Activated naive CD4-positive, alpha-beta T cell treated with Interleukin-2 at 50 U/mL for 16 hours (primary cell): ENCODE measurements around the gene LDHB.
A peak's percentile ranks its signal among the peaks of the same experiment; 100 is the strongest.
"Not testable (repeated sequence)": the region's sequence is repeated elsewhere in the genome, so short reads cannot be mapped to it uniquely, and the experiment has no call there.

ENCODE experiments used
- DNase-seq: peaks from one replicate; pipeline ENCODE4 v3.0.0-alpha.2; 2020

LDHB gene

DNA sequence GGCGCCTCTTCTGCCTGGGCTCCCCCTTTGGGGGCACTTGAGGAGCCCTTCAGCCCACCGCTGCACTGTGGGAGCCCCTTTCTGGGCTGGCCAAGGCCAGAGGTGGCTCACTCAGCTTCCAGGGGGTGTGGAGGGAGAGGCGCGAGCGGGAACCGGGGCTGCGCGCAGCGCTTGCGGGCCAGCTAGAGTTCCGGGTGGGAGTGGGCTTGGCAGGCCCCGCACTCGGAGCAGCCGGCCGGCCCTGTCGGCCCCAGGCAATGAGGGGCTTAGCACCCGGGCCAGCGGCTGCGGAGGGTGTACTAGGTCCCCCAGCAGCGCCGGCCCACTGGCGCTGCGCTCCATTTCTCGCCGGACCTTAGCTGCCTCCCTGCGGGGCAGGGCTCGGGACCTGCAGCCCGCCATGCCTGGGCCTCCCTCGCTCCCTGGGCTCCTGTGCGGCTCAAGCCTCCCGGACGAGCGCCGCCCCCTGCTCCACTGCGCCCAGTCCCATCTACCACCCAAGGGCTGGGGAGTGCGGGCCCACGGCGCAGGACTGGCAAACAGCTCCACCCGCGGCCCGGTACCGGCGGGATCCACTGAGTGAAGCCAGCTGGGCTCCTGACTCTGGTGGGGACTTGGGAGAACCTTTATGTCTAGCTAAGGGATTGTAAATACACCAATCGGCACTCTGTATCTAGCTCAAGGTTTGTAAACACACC lies 3.9 kb upstream of the LDHB start:
- DNase-seq, result not testable (repeated sequence)

DNA sequence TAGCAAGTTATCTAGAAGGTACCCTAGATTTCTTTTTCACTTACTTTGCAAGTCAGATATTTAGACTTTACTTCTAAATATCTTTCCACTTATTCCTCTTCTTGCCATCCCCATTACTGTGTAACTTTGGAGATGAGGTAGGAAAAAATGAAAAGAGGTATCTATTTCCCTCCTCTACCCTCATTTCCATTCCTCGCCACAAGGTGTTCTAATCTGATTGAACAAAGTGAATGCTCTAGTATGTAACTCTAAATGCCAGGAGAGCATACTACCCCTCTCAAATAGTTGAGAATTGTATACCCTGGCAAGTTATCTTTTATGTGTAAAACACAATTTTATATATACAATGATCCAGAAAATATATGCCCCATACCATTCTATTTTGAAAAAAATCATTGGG lies 1.7 kb upstream of the LDHB start:
- no peak for DNase-seq

DNA sequence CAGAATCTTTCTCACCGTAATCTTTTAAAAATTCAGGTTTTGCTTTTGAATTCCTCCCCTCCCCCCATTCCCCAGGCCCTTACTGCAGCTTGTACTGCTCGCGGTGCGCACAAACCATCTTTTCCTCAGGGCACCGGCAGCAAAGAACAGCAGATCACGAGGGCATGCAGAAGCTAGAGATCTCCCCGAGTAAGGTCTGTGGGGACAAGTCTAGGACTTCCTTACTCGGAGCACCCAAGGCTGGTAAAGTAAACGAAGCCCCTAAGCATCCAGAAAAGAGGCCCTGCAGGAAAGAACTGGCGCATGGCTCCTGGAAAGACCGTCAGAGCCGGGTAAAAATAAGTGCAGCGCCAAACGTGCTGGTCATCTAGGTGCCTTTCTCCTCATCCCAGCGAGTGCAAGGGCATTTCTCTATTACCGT lies 727 bp downstream of the LDHB start:
- DNase-seq, result peak; percentile 49

DNA sequence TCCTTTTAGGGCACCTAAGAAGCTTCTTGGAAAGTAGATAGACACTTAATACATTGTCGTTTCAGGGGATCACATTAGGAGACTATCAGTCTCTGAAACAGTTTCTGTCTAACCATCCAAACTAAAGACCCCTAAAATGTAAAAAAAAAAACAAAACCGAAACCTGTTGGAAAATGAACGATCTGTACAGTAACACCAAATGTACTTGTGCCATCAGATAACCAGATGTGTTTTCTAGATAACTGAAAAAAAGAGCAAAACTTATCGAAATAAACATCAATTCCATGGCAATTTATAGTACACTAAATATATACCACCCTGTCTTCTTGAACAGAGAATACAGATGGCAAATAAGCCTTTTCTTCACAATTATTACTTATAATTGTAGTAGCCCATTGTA lies 2.1 kb downstream of the LDHB start:
- no peak for DNase-seq

DNA sequence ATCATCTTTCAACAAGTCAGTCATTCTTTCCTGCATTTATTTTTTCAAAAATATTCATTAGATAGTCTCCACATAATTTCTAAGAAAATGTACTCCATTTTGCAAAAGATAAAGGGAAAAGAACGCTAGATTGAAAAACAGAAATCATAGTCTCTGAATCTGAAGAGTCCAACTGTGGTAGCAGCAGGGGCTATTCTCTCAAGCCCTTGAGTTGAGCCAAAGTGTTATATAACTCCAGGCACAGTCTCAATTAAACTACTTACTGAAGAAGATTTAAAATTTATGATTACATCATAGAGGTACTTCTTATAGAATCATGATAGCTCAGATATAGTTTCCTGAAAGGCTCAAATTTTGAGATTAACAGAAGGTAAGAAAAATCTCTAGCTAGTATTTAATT lies 5.8 kb downstream of the LDHB start:
- no peak for DNase-seq

DNA sequence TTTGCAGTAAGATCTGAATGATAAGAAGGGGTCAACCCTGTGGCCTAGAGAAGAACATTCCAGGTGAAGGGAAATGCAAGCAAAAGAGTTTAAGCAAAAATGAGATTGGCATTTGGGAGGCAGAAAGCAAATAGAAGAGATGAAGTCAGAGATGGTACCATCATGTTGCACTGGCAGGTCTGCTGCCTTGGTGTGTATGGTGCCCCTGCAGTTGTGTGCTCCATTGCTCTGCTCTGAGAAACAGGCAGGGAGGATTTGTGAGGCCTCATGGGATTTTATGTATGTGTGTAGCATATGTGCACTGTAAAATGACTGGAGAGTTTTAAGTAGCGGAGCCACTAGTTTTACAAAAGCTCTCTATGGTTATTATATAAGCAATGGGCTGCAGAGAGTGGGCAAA lies 6.6 kb downstream of the LDHB start:
- no peak for DNase-seq

DNA sequence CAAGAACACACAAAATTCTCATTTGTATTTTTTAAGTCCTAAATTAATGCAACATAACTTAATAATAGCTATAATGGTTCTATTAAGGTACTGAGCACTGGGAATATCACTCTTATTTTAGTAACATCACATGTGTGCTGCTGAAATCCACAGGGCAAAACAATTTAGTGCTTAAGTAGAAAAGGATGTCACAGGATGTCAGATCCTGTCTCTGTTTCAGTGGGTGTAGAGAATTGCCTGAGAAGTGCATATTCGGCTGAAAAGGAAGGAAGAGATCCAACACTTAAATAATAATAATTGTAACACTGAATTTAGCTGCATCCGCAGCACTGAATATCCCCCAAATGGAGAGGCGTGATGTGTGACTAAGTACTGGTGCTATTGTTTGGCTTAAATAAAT lies 8.6 kb downstream of the LDHB start:
- DNase-seq, result no peak

DNA sequence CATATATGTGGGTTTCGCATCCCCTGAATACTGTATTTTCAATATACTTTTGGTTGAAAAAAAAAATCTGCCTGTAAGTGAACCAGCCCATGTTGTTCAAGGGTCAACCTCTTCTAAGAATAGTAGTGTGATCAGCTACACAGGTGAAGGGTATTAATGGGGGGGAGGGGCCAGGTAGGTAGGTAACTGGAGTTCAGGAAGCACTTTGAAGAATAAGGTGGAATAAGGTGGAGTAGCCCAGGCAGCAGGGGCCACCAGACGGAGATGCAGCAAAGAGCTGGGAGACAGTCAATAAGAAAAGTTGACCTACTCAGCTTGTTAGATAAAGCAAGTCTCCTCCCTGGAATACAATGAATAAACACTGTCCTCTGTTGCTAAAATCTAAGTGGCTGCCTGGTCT lies 9.3 kb downstream of the LDHB start:
- DNase-seq, result no peak

DNA sequence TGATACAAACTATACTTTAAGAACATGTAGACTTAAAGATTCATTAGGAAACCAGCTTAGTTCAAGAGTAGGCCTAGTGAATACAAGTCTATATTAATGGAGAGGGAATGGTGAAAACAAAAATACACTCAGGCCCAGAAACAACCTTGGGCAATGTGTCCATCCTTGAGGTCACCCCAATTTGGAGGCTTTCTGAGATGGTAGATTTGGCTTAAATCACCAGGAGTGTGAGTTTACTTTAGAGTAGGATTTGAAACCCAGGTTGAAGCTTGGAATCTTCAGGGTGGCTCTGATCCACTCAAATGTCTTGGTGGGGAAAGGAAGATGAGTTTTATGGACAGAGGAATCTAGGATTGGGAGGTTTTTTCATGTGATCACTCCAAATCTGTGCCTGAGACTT lies 10.5 kb downstream of the LDHB start:
- no peak for DNase-seq

DNA sequence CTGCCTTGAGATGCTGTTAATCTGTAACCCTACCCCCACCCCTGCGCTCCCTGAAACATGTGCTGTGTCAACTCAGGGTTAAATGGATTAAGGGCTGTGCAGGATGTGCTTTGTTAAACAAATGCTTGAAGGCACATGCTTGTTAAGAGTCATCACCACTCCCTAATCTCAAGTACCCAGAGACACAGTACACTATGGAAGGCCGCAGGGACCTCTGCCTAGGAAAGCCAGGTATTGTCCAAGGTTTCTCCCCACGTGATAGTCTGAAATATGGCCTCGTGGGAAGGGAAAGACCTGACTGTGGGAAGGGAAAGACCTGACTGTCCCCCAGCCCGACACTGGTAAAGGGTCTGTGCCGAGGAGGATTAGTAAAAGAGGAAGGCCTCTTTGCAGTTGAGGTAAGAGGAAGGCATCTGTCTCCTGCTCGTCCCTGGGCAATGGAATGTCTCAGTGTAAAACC lies 12.6 kb downstream of the LDHB start:
- DNase-seq, result not testable (repeated sequence)

DNA sequence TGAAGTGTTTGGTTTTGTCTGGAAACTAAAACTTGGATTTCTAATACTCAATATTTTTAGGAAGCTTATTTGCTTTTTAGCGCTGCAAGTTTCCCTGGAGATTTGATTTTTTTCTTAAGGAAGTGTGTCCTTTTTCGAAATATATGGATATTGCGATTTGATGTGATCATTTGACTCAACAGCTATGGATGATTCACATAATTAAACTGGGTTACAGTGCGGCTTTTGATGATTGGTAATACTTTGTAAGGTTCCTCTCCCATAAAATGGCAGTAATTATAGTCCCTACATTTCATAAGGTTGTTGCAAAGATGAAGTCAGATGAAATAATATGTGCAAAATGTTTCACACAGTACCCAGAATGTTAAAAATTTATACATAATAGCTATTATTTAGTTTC lies 13.1 kb downstream of the LDHB start:
- no peak for DNase-seq

DNA sequence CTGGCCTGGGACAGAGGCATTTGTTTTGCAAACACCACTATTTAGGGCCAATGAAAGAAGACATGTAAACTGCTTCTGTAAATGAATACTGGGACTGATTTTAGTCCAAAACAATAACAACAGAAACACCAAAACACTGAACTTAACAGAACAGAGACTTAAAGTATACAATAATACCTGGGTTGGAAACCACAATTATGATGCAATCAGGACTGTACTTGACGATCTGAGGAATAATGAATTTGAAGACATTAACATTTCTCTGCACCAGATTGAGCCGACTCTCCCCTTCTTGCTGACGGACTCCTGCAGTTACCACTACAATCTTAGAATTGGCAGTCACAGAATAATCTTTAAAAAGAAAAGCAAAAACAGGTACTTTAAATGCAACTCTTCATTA lies 13.9 kb downstream of the LDHB start:
- no peak for DNase-seq

DNA sequence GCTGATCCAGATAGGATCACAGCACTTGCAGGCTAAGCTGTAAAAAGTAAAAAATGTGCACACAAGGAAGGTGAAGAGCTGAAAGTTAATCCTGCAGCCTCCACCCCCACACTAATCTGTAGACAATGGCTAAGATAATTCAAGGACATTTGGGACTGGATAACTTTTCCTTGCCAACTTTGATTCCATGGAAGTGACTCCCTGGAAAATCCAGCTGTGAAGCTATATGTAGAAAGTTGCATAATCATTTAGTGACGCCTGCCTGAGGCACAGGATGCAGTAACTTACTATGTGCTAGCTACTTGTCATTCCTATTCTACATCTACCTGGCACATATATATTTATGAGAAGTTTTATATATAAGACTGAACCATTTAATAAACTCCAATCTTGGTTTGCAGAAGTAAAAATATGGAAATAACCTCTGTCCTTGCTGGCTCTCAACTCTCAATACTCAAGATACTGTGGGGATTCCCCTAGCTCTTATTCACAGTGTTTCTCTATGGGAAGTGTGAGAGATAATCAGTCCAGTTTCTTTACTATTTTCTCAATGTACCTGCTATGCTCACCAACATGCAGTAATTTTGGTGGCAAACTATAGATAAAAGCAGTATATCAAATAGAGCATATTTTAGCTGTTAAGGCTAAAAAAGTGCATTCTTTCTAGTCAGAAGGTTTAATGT lies 14.8 kb downstream of the LDHB start:
- no peak for DNase-seq

DNA sequence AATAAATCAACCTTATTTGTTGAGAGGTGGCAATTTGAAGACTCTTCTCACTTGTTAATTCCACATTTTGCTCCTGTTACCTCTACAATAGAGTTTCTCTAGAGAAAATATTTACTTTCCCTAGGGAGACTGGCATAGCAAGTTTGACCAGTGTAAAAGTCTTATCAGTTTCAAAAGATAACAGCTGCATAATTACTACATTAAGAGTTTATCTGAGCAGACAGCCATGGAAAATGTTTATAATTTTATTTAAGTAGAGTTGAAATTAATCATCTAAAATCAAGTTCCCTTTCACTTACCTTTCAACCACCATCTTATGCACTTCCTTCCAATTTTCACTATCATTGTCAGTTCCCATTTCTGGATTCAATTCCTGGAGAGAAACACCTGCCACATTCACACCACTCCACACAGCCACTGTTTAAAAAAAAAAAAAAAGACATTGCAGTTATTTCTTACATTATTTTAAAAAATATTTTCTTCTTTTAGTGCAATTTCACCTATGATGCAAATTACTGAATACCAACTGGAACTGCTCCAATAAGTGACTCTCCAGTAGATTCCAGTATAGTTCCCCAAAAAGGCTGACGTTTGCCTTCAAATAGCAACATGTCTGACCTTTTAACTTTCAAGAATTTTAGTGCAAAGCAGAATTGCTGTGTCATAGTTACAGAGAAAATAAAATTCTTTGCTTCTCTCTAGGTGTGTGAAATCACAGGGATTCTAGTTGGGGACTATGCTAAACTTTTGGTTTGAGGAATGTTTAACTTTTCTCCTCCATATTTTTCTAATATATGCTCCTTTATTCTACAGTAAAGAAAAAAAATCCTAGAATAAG lies 19.4 kb downstream of the LDHB start:
- DNase-seq, result no peak

DNA sequence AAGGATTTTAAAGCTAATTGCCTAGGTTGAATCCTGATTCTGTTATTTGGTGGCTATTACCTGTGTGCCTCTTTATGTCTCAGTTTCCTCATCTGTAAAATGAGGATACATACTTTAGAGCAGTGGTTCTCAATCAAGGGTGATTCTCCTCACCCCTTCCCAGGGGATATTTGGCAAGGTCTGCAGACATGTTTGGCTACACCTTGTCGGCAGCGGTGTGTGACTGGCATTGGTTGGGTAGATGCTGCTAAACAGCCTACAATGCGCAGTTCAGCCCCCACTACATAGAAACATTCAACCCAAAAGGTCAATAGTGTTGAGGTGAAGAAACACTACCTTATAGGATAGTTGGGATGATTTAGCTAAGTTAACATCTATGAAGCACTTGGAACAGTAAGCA lies 23.4 kb downstream of the LDHB start:
- no peak for DNase-seq

DNA sequence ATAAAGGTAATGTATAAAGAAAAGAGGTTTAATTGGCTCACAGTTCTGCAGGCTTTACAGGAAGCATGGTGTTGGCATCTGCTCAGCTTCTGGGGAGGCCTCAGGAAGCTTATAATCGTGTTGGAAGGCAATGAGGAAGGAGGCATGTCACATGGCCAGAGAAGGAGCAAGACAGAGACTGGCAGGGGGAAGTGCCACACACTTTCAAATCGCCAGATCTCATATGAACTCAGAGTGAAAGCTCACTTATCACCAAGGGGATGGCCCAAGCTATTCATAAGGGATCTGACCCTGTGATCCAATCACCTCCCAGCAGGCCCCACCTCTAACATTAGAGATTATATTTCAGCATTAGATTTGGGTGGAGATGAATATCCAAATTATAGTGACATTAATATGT lies 26.3 kb downstream of the LDHB start:
- no peak for DNase-seq

DNA sequence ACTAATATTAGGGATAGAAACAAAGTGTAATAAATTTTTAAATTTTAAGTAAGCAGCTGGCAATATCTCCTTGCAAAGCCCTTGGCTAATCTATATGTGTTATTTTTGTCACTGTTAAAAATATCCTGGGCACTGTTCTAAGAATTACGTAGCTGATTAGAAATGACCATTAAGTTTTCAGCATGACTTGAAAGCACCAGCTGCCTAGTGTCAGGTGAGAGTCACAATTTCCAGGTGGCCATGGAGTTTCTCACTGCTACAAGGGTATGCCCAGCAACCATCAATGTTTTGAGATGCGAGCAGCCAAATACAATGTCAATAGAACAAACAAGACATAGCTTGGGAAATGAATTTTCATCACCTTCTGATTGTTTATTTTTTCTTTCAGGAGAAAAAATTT lies 29.7 kb downstream of the LDHB start:
- DNase-seq, result no peak

DNA sequence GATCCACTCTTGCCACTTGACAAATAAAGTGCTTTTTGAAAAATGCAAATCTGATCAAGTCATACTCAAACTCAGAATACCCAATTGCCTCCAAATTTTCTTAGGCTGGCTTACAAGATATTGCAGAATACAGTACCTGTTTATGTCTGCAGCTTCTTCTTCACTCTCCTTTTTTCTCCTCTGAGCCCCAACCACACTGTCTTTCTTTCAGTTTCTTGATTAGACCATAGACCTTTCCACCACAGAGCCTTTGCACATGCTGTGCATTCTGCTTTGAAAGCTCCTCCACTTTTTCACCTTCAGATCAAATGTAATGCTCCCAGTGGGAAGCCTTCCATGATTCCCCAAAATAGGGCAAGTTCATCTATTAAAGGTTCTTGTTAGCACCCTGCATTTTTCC lies 39.1 kb downstream of the LDHB start:
- DNase-seq, result no peak

DNA sequence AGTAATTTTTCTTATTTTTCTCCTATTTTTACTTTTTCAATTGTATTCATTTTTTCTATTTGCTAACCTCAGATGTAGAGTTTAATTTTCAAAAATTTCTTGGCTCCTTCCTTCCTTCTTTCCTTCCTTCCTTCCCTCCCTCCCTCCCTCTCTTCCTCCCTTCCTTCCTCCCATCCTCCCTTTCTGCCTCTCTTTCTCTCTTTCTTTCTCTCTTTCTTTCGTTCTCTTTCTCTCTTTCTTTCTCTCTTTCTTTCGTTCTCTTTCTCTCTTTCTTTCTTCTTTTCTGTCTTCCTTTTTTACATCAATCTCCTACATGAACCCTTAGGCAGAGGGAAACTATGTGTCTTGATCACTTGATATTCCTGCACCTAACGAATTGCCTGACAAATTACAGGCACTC lies 40.6 kb downstream of the LDHB start:
- DNase-seq, result no peak

DNA sequence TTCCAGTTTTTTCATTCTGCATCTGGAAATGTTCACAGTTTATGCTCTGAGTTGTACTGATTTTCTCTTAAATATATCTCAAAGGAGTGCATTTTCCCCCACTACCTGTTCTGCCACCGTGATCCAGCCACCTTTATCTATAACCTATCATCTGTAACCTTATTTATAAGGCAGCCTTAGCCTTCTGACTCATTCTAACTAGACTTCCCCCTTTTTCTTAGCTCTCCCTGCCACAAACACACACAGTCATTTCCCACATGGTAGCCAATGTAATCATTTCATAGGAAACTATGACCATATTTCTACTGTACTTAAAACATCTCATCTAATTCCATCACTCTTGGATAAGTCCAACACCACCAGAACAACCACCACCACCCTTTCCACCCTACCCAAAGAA lies 42.2 kb downstream of the LDHB start:
- DNase-seq, result no peak

DNA sequence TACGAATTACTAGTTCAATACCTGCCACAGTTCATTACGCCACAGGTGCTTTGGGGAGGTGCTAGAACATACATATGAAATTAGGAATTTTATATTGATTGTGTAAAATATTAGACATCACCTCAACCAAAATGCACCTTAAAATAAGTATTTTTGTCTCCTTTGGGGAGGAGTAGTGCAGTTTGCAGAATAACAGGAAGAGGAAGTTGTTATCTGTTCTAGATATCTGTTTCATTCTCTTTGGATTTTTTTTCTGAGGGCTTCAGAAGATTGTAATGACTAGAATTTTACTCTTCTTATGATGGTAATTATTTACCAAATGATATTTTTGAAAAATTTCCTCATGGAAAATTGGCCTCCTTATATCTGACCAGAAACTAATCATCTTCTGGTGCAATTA lies 43.1 kb downstream of the LDHB start:
- DNase-seq, result no peak

DNA sequence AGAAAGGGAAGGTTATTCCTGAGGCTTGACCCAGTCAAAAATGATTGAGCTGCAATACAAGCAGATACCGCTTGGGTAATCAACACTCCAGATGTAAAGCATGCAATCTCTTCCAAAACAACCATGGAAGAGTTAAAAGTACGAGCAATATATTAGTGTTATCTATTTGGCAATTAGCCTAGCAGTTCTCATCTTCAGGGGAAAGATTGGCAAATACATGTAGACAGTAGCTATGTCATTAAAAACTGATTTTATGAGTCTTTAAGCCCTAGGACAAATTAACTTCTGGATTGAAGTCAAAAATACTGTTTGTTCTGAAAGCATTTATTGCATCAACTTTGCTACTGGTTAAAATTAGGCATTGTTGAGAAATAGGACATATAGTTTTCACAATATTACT lies 43.7 kb downstream of the LDHB start:
- no peak for DNase-seq

DNA sequence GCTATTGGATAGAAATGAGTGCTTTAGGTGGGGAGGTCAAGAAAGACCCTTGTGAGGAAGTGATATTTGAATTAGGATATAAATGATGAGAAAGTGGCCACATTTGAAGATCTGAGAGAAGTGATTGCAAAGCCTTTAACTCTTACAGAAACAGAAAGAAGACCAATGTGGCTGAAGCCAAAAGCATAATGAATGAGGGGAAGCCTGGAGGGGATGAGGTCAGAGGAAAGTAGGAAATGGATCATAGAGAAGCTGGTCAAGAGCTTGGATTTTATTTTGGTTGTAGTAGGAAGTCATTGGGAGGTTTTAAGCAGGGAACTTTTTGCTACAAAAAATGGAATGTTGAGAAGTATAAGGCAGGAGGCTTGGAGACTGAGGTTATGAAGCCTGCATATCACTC lies 49.4 kb downstream of the LDHB start:
- no peak for DNase-seq

DNA sequence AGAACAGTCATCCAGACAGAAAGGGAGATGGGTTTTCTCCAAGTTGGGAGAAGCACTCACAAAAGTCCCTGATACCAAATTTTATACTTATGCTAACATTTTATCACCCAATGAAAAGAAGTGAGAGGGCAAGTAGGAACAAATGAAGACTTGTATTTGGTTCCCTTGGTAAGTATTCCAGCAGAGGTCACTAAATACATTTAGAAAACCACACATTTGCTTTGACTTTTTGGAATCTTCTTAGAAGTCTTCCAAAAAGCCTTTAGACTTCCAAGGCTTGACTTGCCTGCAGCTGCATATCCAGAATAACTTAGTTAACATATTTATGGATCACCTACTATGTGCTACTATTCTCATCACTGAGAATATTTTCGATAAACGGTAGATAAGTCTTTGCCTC lies 49.9 kb downstream of the LDHB start:
- DNase-seq, result no peak
